HepG2 (cell line): ENCODE data around the gene DUS3L. TPM values are rescaled to one million over a fixed set of nuclear protein-coding genes. Genes with fewer than 3 reads are reported as not detected.

Experiments used
- CC2D1A ChIP-seq: sonication (generic); formaldehyde crosslinking; IDR thresholded peaks from 2 replicates; pipeline ENCODE4 v1.8.1; 2023; ENCODE audit warnings: mild to moderate bottlenecking, missing genetic modification reagents
- HCFC1 ChIP-seq: fragments of 150-350 bp; IDR thresholded peaks from 2 replicates; pipeline ENCODE4 v1.6.1; 2014; ENCODE audit warnings: low read depth, low read length
- HNRNPUL1 ChIP-seq: fragments of 200-400 bp; formaldehyde crosslinking; IDR thresholded peaks from 2 replicates; pipeline ENCODE4 v1.6.1; 2017; ENCODE audit warnings: low read depth, mild to moderate bottlenecking, low read length, moderate library complexity
- MTA1 ChIP-seq: sonication (generic); formaldehyde crosslinking; IDR thresholded peaks from 2 replicates; pipeline ENCODE4 v1.4.0; 2020; ENCODE audit warnings: missing genetic modification reagents, mild to moderate bottlenecking, borderline replicate concordance
- MTA3 ChIP-seq: sonication (generic); formaldehyde crosslinking; IDR thresholded peaks from 2 replicates; pipeline ENCODE4 v1.4.0; 2020; ENCODE audit warnings: missing genetic modification reagents
- SATB2 ChIP-seq: sonication (generic); formaldehyde crosslinking; IDR thresholded peaks from 2 replicates; pipeline ENCODE4 v1.5.0; 2020; ENCODE audit warnings: missing genetic modification reagents
- TAF15 ChIP-seq: fragments of 200-400 bp; formaldehyde crosslinking; IDR thresholded peaks from one replicate; pipeline ENCODE4 v1.6.1; 2018; ENCODE audit warnings: mild to moderate bottlenecking, low read depth, low read length; ENCODE audit not compliant: poor library complexity, severe bottlenecking
- ZFP82 ChIP-seq: sonication (generic); formaldehyde crosslinking; IDR thresholded peaks from 2 replicates; pipeline ENCODE4 v1.5.1; 2020; ENCODE audit warnings: mild to moderate bottlenecking, missing genetic modification reagents, borderline replicate concordance
- ZNF121 ChIP-seq: sonication (generic); formaldehyde crosslinking; IDR thresholded peaks from 2 replicates; pipeline ENCODE4 v1.5.0; 2020; ENCODE audit warnings: mild to moderate bottlenecking, missing genetic modification reagents
- ZNF256 ChIP-seq: sonication (generic); formaldehyde crosslinking; conservative IDR thresholded peaks from 2 replicates; pipeline ENCODE4 v1.4.0; 2020; ENCODE audit warnings: missing genetic modification reagents
- ZNF292 ChIP-seq: sonication (generic); formaldehyde crosslinking; IDR thresholded peaks from 2 replicates; pipeline ENCODE4 v1.8.1; 2022; ENCODE audit warnings: mild to moderate bottlenecking, low read depth, missing genetic modification reagents, borderline replicate concordance
- ZNF598 ChIP-seq: sonication (generic); formaldehyde crosslinking; IDR thresholded peaks from 2 replicates; pipeline ENCODE4 v1.5.1; 2020; ENCODE audit warnings: mild to moderate bottlenecking, missing genetic modification reagents, borderline replicate concordance
- ZNF891 ChIP-seq: sonication (generic); formaldehyde crosslinking; IDR thresholded peaks from 2 replicates; pipeline ENCODE4 v1.5.0; 2020; ENCODE audit warnings: mild to moderate bottlenecking, missing genetic modification reagents
- polyA plus RNA-seq, 8 experiments: library from polyadenylated mRNA; depleted of rRNA in 3 of 8; stranded (reverse) in 7 of 8; unstranded in 1 of 8; fragments of >200 nt; fragmentation: Illumina TruSeq in 4 of 8; extraction: Trizol in 4 of 8; gene quantifications; 2 replicates each; pipeline versions ENCODE4 v1.2.1 to v1.2.3, GENCODE V29; 2011 to 2016; ENCODE audit warnings: low read depth in 4 of 8, missing spikeins in 1 of 8, mixed read lengths in 1 of 8; ENCODE audit not compliant: insufficient read depth in 1 of 8
- total RNA-seq, 5 experiments: library from RNA; depleted of rRNA; stranded (reverse); fragments of >200 nt; fragmentation: Illumina TruSeq; extraction: Trizol; gene quantifications; 2 replicates each; pipeline ENCODE4 v1.2.3, GENCODE V29; 2016; ENCODE audit warnings: low read depth in 1 of 5
- TF ChIP-seq, protein P1 (sequence below): sonication (generic); formaldehyde crosslinking; conservative IDR thresholded peaks from 2 replicates; pipeline ENCODE4 v1.4.0; 2020; ENCODE audit warnings: missing genetic modification reagents
- TF ChIP-seq, protein P2 (sequence below): sonication (generic); formaldehyde crosslinking; conservative IDR thresholded peaks from 2 replicates; pipeline ENCODE4 v1.4.0; 2020; ENCODE audit warnings: mild to moderate bottlenecking, missing genetic modification reagents, moderate library complexity
- TF ChIP-seq, protein P3 (sequence below): sonication (generic); formaldehyde crosslinking; IDR thresholded peaks from 2 replicates; pipeline ENCODE4 v1.5.0; 2020; ENCODE audit warnings: missing genetic modification reagents
- TF ChIP-seq, protein P4 (sequence below): sonication (generic); formaldehyde crosslinking; conservative IDR thresholded peaks from 2 replicates; pipeline ENCODE4 v1.5.0; 2020; ENCODE audit warnings: missing genetic modification reagents
- TF ChIP-seq, protein P5 (sequence below): sonication (generic); formaldehyde crosslinking; IDR thresholded peaks from 2 replicates; pipeline ENCODE4 v1.5.0; 2020; ENCODE audit warnings: missing genetic modification reagents

Gene DUS3L
- total and polyA plus RNA-seq, 2 of the 13 experiments (the other 11 are each of a cell fraction or from before 2014, with no cell fraction given): 13.3 to 25.1 TPM

DNA sequence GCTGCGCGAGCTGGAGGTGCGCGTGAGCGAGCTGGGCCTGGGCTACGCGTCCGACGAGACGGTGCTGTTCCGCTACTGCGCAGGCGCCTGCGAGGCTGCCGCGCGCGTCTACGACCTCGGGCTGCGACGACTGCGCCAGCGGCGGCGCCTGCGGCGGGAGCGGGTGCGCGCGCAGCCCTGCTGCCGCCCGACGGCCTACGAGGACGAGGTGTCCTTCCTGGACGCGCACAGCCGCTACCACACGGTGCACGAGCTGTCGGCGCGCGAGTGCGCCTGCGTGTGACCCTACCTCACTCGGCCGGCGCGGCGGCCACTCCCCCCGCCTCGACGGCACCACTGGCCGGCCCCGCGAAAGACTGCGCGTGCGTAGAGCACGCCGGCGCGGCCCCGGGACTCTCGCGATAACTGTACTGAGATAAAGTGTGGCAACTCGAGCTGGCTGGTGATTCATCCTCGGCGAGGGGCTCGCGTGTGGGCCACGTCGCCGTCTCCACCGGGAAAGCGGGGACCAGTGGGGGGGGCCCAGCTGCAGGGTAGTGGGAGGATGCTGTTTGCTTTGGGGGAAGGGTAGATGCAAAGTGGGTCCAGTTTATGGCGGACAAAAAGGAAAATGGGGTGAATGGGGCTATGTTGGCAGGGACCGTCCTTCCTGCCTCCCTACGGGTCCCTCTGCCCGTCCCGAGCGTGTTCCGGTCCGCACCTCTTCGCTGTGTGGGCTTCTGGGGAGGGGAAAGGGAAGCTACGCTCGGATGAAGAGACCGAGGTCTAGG is 37.1 kb upstream of the DUS3L start (continued):
- TF ChIP-seq, protein P1, sequence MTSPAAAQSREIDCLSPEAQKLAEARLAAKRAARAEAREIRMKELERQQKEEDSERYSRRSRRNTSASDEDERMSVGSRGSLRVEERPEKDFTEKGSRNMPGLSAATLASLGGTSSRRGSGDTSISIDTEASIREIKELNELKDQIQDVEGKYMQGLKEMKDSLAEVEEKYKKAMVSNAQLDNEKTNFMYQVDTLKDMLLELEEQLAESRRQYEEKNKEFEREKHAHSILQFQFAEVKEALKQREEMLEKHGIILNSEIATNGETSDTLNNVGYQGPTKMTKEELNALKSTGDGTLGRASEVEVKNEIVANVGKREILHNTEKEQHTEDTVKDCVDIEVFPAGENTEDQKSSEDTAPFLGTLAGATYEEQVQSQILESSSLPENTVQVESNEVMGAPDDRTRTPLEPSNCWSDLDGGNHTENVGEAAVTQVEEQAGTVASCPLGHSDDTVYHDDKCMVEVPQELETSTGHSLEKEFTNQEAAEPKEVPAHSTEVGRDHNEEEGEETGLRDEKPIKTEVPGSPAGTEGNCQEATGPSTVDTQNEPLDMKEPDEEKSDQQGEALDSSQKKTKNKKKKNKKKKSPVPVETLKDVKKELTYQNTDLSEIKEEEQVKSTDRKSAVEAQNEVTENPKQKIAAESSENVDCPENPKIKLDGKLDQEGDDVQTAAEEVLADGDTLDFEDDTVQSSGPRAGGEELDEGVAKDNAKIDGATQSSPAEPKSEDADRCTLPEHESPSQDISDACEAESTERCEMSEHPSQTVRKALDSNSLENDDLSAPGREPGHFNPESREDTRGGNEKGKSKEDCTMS (CRISPR knock-in tag): no peak
- TF ChIP-seq ZNF121 (CRISPR knock-in tag) (peak; percentile 90), ZNF256 (CRISPR knock-in tag) (no peak), MTA3 (no peak), CC2D1A (0 out of 2 replicates have a peak, but pooled peaks have one; percentile 35), HNRNPUL1 (0 out of 2 replicates have a peak, but pooled peaks have one; percentile 47), SATB2 (CRISPR knock-in tag) (peak; percentile 19; the same call in 1 of the 2 replicates), MTA1 (CRISPR knock-in tag) (peak; percentile 34; the same call in 1 of the 2 replicates), ZNF891 (CRISPR knock-in tag) (peak; percentile 93), ZNF292 (CRISPR knock-in tag) (peak; percentile 30; the same call in 1 of the 2 replicates), ZFP82 (CRISPR knock-in tag) (no peak; the same call in 1 of the 2 replicates), ZNF598 (CRISPR knock-in tag) (peak; percentile 92; the same call in 1 of the 2 replicates), TAF15 (peak; percentile 48), HCFC1 (no peak)
- TF ChIP-seq, protein P2, sequence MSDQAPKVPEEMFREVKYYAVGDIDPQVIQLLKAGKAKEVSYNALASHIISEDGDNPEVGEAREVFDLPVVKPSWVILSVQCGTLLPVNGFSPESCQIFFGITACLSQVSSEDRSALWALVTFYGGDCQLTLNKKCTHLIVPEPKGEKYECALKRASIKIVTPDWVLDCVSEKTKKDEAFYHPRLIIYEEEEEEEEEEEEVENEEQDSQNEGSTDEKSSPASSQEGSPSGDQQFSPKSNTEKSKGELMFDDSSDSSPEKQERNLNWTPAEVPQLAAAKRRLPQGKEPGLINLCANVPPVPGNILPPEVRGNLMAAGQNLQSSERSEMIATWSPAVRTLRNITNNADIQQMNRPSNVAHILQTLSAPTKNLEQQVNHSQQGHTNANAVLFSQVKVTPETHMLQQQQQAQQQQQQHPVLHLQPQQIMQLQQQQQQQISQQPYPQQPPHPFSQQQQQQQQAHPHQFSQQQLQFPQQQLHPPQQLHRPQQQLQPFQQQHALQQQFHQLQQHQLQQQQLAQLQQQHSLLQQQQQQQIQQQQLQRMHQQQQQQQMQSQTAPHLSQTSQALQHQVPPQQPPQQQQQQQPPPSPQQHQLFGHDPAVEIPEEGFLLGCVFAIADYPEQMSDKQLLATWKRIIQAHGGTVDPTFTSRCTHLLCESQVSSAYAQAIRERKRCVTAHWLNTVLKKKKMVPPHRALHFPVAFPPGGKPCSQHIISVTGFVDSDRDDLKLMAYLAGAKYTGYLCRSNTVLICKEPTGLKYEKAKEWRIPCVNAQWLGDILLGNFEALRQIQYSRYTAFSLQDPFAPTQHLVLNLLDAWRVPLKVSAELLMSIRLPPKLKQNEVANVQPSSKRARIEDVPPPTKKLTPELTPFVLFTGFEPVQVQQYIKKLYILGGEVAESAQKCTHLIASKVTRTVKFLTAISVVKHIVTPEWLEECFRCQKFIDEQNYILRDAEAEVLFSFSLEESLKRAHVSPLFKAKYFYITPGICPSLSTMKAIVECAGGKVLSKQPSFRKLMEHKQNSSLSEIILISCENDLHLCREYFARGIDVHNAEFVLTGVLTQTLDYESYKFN: peak; percentile 58; the same call in 1 of the 2 replicates
- TF ChIP-seq, protein P3, sequence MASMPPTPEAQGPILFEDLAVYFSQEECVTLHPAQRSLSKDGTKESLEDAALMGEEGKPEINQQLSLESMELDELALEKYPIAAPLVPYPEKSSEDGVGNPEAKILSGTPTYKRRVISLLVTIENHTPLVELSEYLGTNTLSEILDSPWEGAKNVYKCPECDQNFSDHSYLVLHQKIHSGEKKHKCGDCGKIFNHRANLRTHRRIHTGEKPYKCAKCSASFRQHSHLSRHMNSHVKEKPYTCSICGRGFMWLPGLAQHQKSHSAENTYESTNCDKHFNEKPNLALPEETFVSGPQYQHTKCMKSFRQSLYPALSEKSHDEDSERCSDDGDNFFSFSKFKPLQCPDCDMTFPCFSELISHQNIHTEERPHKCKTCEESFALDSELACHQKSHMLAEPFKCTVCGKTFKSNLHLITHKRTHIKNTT (CRISPR knock-in tag): no peak
- TF ChIP-seq, protein P4, sequence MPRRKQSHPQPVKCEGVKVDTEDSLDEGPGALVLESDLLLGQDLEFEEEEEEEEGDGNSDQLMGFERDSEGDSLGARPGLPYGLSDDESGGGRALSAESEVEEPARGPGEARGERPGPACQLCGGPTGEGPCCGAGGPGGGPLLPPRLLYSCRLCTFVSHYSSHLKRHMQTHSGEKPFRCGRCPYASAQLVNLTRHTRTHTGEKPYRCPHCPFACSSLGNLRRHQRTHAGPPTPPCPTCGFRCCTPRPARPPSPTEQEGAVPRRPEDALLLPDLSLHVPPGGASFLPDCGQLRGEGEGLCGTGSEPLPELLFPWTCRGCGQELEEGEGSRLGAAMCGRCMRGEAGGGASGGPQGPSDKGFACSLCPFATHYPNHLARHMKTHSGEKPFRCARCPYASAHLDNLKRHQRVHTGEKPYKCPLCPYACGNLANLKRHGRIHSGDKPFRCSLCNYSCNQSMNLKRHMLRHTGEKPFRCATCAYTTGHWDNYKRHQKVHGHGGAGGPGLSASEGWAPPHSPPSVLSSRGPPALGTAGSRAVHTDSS (CRISPR knock-in tag): 0 out of 2 replicates have a peak, but pooled peaks have one; percentile 28
- TF ChIP-seq, protein P5, sequence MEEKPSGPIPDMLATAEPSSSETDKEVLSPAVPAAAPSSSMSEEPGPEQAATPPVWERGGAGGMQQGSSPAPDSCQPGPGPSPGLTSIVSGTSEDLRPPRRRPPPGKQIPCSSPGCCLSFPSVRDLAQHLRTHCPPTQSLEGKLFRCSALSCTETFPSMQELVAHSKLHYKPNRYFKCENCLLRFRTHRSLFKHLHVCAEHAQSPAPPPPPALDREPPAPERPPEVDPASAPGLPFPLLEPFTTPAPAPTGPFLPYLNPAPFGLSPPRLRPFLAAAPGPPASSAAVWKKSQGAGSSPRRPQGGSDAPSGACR (CRISPR knock-in tag): no peak
